NCI-H446 (cell line): ENCODE results near the gene PRAMEF12.
A peak's percentile ranks its signal among the peaks of the same experiment; 100 is the strongest.
"Not testable (repeated sequence)": the region's sequence is repeated elsewhere in the genome, so short reads cannot be mapped to it uniquely, and the experiment has no call there.

Source experiments
- DNase-seq, 2 experiments: peaks; one replicate each; lab custom pipeline; 2025; lab: John Stamatoyannopoulos, UW

The PRAMEF12 gene

GRCh38 chr1:12771186-12771585 lies 2.4 kb upstream of the PRAMEF12 start:
- no peak for DNase-seq

- no peak for DNase-seq
Observed at GRCh38 chr1:12772520-12772919, 1.0 kb upstream of the PRAMEF12 start.

- DNase-seq, result no peak
Observed at GRCh38 chr1:12774801-12775345, 1.3 kb downstream of the PRAMEF12 start.

- no peak for DNase-seq
Observed at GRCh38 chr1:12775443-12775842, 1.9 kb downstream of the PRAMEF12 start.

- DNase-seq, result no peak
Observed at GRCh38 chr1:12776801-12777557, 3.4 kb downstream of the PRAMEF12 start.

- DNase-seq, result no peak
Observed at GRCh38 chr1:12778061-12778460, 4.5 kb downstream of the PRAMEF12 start.

- DNase-seq, result no peak
Observed at GRCh38 chr1:12778907-12779306, 5.4 kb downstream of the PRAMEF12 start.

GRCh38 chr1:12781488-12781887 lies 8.0 kb downstream of the PRAMEF12 start:
- peak in 1 of 2 experiments; percentile 19 for DNase-seq

- DNase-seq, result peak in 1 of 2 experiments; percentile 38
Observed at GRCh38 chr1:12783783-12784182, 10.2 kb downstream of the PRAMEF12 start.

- DNase-seq, result not testable (repeated sequence)
Observed at GRCh38 chr1:12784729-12785128, 11.2 kb downstream of the PRAMEF12 start.

- not testable (repeated sequence) for DNase-seq
Observed at GRCh38 chr1:12791097-12791496, 17.6 kb downstream of the PRAMEF12 start, which contains the start of gene PRAMEF1. Gene PRAMEF1 (plus strand): TSS chr1:12791397. CDS start chr1:12793228, 1,831 bp downstream.

- DNase-seq, result no peak
Observed at GRCh38 chr1:12798911-12799310, 25.4 kb downstream of the PRAMEF12 start.

GRCh38 chr1:12799730-12800129 lies 26.2 kb downstream of the PRAMEF12 start:
- no peak for DNase-seq

- no peak for DNase-seq
Observed at GRCh38 chr1:12809933-12810332, 36.4 kb downstream of the PRAMEF12 start.

- no peak for DNase-seq
Observed at GRCh38 chr1:12810691-12811408, 37.3 kb downstream of the PRAMEF12 start.

GRCh38 chr1:12811409-12811784 lies 37.9 kb downstream of the PRAMEF12 start:
- DNase-seq, result no peak

- DNase-seq, result not testable (repeated sequence)
Observed at GRCh38 chr1:12819061-12819460, 45.5 kb downstream of the PRAMEF12 start.
